HG02840 (cell line): ENCODE measurements around the gene NCKAP5.

Experiments
- ATAC-seq: cut with Tn5 transposase; IDR thresholded peaks from one replicate; pipeline ENCODE4 v1.9.1; 2021; ENCODE audit warnings: mild to moderate bottlenecking, moderate library complexity, moderate number of reproducible peaks; ENCODE audit not compliant: unreplicated experiment, low FRiP score

Gene NCKAP5

DNA sequence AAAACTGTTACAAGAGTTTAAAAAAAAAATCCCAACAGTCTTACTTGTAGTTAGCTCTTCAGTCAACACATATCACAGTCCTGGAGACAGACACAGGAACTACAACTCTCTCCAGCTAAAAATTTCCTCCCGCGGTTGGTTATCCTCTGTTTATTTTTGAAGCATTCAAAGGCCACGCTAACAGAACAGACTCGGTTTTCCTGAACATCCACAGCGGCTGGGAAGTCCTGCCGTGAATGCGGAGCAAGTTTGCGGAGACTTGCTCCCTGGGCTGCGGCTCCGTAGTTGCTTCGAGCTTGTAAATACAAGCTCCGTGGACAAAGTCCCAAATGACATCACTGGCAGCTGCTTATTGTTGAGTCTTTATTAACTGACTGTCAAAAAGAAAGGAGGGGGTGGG is at the start of gene NCKAP5:
Gene NCKAP5 (minus strand): TSS at position 292 of the 400 bp plus-strand sequence. CDS start 50,937 bp downstream, outside the sequence.
- no peak for ATAC-seq

GRCh38 chr2:133609664-133610063 is 41.4 kb upstream of the NCKAP5 start:
- ATAC-seq = no peak

GRCh38 chr2:133608291-133608690 is 40.0 kb upstream of the NCKAP5 start:
- ATAC-seq = no peak

DNA sequence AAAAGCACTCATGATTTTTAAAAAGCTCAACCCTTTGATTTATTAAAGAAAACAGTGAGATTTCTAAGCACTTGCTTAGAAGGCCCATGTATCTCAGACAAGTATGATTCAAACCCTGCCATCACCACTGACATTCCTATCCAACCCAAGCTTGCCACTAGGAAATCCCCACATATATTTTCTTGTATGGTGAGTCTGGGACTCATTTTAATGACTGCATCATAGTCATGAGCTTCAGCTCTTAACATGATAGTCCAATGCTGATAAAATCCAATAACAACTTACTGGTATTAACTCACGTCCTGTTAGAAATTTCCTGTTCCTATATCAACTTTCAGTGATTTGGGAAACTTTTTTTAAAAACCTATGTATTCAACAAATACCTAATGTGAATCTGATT is 39.4 kb upstream of the NCKAP5 start:
- no peak for ATAC-seq

GRCh38 chr2:133606616-133607015 is 38.4 kb upstream of the NCKAP5 start:
- no peak for ATAC-seq

DNA sequence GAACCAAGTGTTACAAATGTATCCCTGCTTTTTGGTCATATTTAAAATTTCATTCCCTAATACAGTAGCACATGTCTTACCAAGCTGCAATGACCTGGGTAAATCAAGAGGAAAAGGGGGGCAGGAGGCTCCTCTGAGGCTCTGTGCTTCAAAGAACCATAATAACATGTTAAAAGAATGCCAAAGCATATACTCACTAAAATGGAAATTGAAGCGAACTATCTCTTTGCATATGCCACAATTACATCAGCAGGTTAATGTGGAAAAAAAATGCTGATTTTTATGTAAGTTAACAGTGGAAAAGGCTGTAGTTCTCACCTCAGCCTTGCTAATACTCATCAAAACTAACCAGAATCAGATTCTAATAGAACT is 37.5 kb upstream of the NCKAP5 start:
- ATAC-seq = no peak

DNA sequence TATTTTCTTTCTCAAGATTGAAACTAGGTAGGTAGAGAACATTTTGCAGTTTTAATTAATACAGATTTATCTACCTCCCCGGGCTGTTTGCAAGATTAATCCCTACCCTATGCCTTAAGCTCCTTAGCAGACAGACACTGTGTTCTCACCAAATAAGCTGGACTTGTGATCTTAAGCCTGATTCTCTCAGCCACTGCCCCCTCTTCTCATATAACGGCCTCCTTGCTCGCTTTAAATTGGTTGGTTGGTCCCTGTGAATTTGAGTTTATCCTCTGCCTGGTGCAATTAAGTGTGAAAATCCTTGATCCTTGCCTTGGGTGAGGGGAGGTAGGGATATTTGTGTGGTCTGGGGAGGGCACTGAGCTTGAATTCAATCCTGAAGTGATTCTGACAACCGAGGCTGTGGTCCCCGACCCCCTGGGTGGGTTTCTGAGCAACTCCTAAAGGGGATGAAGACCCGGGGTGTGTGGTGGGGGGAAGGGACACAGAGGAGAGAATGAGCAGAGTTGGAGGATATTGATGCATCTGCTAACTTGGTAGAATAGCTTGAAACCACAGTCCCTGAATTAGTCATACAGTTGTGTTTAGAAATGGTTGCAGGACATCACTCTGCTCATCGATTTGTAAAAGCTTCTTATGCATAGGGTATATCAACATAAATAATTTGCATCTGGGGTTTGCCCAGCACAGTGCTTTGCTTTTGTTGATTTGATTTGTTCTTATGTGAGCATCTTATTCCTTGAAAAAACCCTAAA is 36.9 kb upstream of the NCKAP5 start:
- no peak for ATAC-seq

- ATAC-seq = no peak
Observed at GRCh38 chr2:133603109-133603508, 34.8 kb upstream of the NCKAP5 start.

DNA sequence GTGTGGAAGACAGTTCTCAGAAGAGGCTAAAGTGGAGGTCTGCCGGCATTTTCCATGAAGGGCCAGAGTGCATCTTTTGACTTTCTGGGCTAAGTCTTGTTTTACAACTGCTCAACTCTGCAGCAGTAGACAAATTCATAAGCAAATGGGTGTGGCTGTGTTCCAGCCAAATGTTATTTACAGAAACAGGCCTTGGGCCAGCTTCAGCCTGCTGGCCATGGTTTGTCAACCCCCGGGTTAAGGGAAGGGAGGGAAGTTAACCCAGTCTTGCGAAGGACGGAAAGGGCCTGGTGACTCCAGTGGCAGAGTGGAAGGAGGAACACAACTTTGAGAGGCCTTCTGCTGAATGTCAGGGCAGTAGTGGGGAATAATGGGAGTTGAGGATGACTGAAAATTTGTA is 34.3 kb upstream of the NCKAP5 start:
- no peak for ATAC-seq

- no peak for ATAC-seq
Observed at GRCh38 chr2:133600266-133600928, 32.1 kb upstream of the NCKAP5 start.

DNA sequence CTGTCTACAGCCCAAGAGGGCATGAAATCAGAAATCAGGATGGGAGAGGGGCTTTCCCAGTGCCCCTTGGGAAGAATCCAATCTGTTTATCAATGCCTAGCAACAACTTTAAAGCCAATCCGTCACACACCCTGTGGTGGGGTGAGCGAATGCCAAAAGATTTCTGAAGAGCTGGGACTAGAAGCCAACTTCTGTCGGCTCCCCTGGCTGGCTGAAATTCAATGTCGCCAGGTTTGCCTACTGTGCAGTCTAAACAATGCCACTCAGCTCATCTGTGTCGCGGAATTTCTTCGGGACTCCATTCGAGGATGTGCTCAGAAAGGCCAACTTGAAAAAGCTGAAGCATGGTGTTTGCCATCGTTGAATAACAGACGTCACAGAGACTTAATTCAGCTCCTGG is 31.5 kb upstream of the NCKAP5 start:
- ATAC-seq = no peak

DNA sequence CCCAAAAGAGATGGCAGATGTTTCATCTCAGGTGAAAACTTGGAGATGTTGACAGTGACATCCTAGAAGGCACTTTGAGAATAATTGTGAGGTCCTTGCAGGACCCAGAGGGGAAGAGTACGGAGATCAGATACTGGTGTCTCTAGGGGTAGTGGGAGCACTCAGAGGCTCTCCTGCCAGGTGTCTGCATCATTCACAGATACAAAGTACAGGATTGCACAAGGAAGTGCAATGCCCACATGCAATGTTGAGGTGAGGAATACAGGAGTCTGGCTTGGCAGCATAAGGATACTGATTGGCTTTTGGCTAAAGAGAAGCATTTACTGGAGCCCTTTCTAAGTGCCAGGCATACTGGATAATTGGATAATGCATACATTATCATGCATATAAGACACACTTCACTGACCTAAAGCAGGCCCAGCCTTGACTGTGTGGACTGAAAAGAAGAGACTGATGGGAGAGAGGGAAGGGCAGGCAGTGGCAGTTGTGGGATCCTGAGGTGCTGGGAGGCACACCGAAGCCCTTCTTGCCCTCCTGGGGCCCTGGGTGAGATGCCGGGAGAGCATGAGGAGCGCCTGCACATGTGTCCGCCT is 31.0 kb upstream of the NCKAP5 start:
- no peak for ATAC-seq

DNA sequence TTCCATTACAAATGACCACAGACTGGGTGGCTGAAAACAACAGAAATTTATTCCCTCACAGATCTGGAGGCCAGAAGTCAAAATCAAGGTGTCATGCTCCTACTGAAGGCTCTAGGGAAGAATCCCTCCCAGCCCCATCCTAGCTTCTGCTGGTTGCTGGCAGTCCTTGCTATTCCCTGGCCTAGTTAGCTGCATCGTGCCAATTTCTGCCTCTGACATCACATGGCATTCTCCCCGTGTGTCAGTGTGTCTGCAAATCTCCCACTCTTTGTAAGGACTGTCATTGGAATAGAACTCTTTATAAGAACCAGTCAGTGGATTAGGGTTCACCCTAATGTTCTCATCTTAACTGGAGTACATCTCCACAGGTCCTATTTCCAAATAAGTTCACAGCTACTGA is 30.5 kb upstream of the NCKAP5 start:
- ATAC-seq = no peak

GRCh38 chr2:133596701-133597393 is 28.6 kb upstream of the NCKAP5 start:
- ATAC-seq = no peak

DNA sequence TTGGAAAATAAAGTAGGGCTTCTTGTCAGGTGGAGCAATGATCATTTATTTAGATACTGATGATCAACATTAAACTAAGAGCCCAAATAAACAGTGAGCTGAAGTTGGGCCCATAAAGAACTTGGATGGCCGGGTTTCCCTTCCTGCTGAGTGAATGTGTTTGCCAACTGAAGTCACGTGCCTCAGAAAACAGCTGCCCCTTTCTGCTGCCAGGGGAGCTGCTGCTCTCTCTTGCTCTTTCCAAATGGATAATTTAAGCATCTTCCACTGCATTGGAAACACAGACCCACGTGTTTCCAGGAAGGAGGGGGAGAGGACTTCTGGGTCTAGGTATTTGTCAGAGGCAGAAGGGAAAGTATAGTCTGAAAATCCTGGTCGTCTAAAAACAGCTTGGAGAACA is 22.9 kb upstream of the NCKAP5 start:
- no peak for ATAC-seq

GRCh38 chr2:133589456-133589855 is 21.2 kb upstream of the NCKAP5 start:
- no peak for ATAC-seq

GRCh38 chr2:133588144-133588543 is 19.9 kb upstream of the NCKAP5 start:
- no peak for ATAC-seq

DNA sequence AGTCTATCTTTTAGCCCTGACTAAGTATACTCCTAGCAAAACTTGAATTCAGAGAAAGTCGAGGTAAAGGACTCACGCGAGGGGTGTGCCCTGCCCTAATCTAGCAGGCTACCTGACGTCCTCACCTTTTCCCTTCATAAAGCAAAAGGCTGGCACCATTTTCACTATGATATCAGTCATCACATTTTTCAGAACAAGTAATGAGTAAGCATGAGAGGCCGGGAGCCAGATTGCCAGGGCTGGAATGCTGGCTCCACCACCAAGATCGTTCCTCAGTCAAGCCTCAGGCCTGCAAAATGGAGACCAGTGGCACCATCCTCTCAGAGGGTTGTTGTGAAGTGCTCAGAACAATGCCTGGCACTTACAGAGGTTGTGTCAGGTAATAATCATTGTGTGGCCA is 18.7 kb upstream of the NCKAP5 start:
- ATAC-seq = no peak

DNA sequence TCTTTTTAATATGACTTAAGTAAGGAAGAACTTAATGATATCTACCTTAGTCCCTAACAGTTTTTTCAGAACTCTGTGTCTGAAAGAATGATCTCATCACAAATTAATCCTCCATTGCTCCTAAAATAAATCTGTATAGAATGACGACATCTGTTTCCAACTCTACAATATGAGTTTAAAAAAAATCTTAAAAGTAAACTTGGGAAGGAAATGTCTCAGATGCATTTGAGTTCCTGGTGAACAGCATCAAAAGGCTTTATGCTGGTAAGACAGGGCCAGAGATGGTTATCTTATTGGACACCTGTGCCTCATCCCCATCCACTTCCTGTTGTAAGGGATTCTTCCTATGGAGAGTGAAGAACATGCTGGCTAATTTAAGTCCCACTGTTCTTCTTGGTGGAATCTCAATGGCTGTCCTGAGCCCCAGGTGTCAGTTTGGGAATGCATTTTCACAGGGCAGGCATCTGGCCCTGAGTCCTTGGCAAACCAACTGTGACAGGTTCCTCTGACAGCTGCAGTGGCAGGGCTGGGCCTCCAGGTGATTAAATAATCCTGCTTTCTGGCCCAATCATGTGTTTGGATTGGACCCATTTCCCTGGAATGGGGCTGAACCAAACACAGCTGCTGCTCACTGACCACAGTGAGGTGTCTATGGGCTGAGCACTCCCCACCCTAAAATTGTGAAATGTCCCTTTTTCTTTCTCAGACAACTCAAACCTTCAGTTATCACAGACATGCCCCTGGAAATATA is 12.9 kb upstream of the NCKAP5 start:
- no peak for ATAC-seq

- ATAC-seq = no peak
Observed at GRCh38 chr2:133579274-133579673, 11.0 kb upstream of the NCKAP5 start.

DNA sequence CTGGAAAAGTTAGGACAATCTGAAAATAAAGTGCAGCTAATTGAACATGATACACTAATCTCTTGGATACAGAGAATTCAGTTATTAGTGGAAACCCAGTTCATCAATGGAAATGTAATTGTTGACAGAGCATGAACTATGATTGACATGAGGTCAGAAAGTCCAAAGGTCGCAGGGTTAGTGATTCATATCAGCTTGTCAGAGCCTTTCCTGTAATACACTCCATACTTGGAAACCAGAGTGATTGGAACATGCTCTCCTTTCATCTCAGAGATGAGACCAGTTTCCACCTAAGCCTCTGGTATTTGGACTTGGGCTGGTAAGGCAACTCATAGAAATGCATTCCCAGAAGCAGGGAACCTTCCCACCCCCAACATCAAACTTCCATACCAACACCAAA is 8.5 kb upstream of the NCKAP5 start:
- ATAC-seq = no peak
